HG03439 (cell line): ENCODE measurements around the gene PAX5.

Source experiments
- ATAC-seq: cut with Tn5 transposase; IDR thresholded peaks from one replicate; pipeline ENCODE4 v1.9.1; 2021; ENCODE audit warnings: mild to moderate bottlenecking, moderate library complexity; ENCODE audit not compliant: unreplicated experiment

Gene PAX5

GRCh38 chr9:36840898-36841536 is 193.1 kb downstream of the PAX5 start:
- ATAC-seq = no peak

GRCh38 chr9:36839131-36839885 is 194.8 kb downstream of the PAX5 start:
- ATAC-seq = no peak

DNA sequence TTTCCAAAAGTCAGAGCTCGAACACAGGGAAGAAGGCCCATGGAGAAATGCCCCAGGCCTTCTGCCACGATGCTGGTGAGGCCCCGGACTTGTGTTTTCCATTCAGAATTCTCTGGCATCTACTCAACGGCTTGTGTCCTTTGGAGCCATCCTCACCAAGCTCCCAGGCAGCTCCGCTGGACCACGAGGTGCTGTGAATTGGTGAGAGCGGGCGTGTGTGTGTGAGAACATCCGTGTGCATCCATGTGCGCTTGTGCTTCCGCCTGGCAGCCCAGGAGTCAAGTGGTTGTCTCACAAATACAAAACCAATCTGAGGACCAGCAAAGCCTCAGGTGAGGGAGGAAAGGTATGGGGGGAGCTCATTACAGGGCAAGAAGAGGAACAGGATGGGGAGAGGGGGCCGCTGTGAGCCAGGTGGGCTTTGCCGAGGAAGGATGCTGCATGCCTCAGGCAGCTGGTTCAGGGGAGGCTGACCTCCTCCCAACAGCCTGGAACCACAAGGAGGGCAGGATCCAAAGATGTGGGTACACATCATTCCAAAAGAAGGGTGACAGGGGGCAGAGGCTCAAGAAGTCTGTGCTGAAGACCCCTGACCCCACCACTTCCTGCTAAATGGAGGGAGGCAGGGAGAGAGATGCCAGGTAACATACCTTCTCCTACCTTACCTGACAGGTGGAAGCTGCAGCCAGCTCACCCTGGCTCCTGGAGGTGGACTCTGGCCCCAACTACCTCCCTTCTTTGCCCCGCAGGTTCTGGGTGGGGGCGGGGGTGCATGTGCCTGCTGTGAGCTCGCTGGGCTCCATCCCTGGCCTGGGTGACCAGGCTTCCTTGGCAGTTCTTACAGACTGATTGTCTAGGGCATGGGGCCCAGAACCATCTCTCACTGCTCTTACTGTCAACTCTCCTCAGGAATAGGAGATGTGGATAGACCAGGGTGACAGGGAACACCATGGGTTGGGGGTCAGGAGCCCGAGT is 196.3 kb downstream of the PAX5 start:
- no peak for ATAC-seq

GRCh38 chr9:36836486-36836885 is 197.6 kb downstream of the PAX5 start:
- ATAC-seq = no peak

GRCh38 chr9:36835271-36835996 is 198.6 kb downstream of the PAX5 start:
- no peak for ATAC-seq

GRCh38 chr9:36834736-36835135 is 199.3 kb downstream of the PAX5 start:
- no peak for ATAC-seq

- ATAC-seq = no peak
Measured at GRCh38 chr9:36833954-36834353, 200.1 kb downstream of the PAX5 start.

- no peak for ATAC-seq
Measured at GRCh38 chr9:36832164-36832795, 201.8 kb downstream of the PAX5 start.

DNA sequence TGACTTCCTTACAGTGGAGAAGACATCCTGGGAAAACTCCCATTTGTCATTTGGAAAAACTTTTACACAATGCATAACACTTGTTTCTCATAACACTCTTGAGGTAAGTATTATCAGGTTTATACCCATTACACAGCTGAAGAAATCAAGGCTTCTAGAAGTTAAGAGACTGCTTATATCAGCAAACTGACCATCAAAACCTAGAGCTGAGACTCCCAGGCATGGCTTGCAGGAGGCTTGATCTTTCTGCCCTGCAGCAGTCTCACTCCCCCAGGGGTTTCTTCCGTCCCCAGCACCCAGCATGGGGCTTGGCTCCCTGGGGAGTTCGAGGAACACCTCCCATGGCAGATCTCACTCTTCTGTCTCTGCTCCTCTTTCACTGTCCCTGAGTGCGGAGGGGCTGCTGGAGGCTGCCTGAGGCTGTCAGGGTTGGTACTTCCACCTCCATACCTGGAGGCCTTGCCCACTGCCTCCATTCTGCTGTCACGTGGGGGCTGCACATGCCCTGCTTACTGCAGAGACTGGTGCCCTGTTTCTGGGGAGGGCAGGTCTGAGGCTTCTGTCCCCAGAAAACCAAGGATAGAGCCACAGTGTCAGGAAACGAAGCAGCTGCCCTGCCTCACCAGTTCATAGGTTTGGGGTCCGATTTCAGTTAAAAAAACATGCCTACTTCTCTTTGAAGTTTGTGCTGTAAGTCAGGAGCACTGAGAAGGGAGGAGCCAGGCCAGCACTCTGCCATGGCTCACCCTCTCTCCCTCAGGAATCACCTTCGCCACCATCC is 202.5 kb downstream of the PAX5 start:
- ATAC-seq = no peak

GRCh38 chr9:36828611-36829013 is 205.5 kb downstream of the PAX5 start:
- ATAC-seq = no peak

DNA sequence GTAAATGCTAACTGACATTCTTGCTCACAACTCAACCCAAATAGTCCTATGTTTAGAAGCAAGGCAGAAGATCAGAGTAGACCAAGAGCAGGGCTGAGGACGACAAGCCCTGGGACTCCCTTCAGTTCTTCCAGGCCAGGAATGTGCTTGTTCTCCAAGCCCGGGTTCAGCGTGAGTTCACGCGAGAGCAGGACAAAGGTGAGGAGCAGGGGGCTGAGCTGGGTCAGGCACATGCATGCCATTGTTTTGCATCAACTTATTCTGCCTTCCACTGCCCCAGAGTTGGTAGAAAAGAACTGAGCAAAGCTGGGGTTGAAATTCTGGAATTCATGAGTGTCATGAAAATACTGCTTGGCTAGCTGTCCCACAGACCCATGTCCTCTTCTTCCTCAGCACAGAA is 206.5 kb downstream of the PAX5 start:
- no peak for ATAC-seq

DNA sequence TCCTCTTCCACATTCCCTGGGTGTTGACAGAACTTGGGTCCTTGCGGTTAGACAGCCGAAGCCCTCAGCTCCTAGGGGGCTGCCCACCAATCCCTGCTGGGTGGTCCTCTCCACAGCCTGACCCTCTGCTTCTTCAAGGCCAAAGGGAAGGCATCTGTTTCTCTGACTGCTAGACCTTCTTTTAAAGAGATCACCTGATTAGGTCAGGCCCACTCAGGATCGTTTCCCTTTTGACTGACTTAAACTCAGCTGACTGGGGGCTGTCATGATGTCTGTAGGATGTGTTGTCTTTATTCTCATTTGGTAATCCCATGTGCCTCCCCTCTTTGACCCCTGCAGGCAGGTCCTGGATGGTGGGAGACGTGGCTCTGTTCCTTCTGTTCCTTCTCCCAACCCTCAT is 207.5 kb downstream of the PAX5 start:
- no peak for ATAC-seq

DNA sequence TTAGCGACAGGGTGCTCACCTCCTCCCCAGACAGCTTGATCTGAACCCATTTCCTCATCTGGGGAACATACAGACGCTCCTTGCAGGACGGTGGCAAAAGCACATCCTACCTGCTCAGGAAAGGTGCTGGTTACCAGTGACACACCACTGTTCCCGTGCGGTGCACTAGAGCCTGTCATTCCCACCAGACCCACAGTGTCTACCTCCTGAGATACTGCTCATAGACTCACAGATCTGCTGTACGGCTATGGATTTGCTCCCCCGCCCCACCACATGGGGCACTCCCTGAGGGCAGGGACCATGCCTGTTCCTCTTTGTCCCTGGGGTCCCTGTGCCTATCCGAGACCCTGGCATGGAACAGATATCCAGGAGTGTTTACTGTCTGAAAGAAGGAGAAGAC is 208.9 kb downstream of the PAX5 start:
- no peak for ATAC-seq

GRCh38 chr9:36823934-36824333 is 210.1 kb downstream of the PAX5 start:
- no peak for ATAC-seq

DNA sequence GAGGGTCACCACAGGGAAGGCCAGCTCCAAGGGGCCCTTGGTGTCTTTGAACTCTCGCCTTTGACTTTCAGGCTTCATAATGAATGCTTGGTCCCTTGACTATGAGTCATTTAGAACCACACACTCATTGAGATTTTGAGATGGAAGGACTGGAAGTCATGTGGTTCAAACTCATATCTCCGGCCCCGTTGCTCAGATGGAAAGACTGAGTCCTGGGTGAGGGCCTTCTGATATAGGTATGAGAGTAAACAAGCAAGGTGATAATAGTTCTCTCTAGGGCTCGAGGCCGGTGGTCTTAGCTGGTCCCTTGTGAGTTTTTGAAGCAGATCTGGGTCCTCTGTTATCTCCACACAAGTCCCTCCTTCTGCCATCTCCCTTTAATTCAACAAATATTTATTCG is 210.6 kb downstream of the PAX5 start:
- ATAC-seq = no peak

- ATAC-seq = no peak
Measured at GRCh38 chr9:36822201-36822600, 211.9 kb downstream of the PAX5 start.

- ATAC-seq = no peak
Measured at GRCh38 chr9:36820392-36820861, 213.6 kb downstream of the PAX5 start.

DNA sequence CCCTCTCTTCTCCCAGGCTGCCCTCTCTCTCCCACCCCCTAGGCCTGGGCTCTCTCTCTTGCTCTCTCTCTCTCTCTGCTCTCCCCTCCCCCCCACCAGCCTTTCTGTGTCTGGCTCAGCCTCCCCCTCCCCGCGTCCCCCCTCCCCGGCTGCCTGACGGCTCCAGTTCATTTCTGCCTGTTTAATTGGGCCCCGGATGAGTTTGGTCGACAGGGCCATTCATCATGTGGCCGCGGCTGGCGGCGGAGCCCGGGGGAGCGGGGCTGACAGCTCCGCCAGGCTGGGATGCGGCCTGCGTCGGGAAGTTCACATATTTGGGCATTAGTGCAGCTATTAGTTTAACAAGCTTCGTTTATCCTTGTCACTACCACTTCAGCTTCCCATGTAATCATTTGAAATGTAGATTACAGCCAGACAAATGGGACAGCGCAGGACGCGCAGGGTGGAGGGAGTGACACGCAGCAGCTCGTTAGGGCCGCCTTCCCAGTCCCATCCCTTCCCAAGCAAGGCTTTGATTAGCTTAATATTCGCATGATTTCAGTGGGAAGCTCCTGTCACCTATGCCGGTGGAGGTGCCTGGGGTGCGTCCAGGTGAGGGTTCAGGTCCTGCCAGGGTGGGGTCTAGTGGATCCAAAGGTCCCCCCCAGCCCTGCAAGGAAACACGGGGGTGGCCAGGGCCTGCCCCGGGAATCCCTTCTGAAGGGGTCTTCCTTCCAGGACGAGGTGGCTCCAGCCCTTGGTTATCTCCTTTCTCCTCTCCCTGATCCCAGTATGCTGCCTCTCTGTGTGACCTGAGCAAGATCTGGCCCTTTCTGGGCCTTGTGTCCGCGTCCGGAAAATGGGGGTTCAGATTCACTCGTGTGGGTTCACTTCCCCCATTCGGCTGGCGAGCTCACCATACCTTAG is 214.8 kb downstream of the PAX5 start:
- ATAC-seq = no peak
